Suppressor macrophage treated with lipopolysaccharide for 4 hours (primary cell): ENCODE measurements around the gene SMIM41.

Experiments used
- DNase-seq: peaks from one replicate; pipeline ENCODE4 v3.0.0-alpha.2; 2020

The SMIM41 gene

DNA sequence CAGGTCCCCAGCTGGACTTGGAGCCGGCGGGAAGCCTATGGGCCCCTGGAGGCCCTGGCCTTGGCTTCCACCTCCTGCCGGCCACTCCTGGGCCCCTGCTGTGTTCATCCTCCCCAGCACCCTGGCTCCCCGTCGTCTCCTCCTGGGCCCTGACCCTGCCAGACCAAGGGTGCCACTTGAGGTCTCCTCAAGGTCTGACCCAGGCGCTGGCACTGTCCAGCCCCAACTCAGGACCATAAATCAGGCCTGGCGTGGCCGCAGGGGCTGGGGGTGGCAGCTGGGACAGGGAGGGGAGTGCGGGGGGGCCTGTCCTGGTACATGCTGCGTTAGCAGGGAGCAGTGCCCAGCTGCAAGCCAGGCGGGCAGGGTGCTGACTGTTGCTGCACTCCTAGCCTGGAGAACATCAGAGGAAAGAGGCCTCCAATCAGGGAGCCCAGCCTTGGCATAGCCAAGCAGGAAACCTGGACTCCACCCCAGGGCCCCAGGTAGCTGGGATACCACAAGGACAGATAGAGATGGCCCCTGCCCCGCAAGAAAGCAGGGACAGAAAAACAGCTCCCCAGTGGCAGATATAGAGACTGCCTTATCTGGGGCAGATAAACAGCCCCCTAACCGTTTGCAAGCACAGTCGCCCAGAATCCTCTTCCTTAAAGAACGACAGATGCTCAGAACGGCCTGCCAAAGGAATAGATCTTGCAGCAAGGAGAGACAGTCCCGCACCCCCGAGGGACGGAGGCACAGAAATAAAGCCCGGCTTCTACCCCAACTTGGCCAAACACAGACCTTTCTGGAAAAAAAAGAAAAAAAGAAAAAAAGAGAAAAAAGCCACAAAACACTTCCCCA is 16.2 kb upstream of the SMIM41 start:
- DNase-seq: no peak

DNA sequence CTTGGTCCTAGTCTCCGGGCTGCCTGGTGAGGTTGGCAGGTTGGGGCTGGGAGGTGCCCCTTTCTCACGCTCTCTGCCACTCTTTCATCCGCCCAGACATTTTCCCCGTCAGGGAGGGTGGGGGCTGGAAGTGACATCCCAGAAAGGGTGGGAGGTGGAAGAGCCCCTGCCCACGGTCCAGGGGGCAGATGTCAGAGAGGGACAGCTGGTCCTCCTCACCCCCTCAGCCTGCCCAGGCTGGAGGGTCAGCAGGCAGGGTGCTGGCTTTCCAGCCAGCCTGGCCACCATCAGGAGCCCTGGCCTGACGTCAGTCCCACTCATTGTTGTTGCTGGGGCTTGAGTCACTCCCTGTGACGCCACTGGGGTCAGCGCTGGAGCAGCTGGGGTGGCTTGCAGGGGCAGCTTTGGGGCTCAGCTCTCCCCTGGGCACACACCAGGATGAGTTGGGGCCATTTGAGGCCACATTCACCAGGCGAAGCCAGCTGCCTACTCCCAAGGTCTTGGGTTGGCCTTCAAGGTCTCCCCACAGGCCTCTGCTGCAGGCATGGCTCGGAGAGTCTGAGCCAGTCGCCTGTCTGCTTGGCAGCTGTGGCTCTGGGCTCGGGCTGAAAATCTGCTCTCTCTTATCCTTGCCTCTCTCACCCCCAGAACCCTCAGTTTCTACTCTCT is 15.4 kb upstream of the SMIM41 start:
- DNase-seq: no peak

DNA sequence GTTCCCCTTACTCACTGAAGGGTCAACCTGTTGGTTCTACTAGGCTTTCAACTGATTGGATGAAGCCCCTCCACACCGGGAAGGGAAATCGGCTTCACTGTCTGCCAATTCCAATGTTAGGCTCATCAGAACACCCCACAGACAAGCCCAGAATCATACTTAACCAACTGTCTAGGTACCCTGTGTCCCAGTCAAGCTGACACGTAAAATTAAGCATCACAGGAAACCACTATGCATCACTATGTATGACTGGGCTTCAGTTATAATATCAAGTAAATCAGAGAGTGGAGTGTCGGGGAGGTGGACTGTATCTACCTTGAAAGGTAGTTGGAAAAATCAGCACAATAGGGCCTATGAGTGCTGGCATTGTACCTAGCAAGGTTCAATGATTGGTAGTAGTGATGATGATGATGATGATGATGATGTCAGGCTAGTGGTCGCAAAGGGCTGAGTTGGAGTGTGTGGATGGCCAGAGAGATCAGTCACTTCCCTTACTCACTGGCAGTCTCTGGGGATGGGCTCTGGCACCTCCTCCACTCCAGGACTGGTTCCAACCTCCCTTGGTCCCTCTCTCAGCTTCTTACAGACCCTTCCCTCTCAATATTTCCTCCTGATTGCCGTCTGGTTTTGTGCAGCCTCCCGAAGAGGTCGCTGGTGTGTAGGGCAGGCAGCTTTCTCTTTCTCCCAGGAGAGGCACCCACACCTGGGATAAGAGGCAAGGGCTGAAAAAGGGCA is 13.0 kb upstream of the SMIM41 start:
- DNase-seq: no peak

DNA sequence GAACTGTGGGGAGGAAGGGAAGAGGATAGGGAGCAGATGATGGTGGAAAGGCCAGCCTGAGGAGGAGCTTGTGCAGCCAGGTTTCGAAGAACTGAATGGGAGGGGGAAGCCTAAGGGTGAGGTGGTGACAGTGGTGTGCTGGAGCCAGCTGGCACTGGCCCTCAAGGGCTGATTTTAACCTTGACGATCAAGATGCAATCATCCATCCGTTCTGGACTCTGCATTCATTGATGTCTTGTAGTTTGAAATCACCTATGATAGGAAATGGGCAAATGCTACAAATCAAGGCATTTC is 12.5 kb upstream of the SMIM41 start:
- DNase-seq: no peak

DNA sequence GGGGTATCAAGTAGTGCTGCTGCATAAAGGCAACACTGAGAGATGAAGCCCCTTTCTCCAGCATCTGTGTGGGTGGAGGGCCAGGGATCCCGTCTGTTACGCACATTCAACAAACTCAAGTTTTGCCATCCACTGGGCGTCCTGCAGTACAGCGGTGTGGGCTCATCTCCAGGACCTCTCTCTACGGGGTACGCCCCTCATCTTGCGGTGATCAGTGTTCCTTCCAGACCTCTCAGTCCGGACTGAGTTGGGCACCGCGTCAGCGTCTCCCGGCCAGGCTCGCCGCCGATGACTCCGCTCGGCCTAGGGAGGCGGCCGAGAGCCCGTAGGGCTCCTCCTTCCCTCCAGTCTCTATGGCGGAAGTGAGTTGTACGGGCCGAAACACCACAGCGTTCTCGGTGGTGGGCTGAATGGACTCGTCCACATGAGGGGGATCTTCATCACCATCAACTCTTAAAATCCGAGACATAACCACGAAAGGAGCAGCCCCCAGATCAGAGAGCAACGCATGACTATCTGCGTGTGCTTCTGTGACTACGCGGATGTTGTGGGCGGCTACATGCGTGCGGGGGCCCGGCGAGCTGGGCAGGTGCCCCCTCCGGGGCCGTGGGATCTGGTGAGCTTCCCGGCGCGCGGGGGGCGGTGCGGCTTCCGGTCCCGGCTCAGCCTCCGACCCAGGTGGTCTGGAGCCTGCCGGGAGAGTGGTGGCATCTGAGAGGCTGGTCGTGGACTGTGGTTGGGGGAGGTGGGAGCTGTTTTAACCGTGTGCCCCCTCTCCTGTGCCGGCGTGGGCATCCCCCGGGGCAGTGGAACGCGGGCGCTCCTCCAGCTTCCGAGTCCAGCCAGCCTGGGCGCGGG is 9.9 kb upstream of the SMIM41 start, which contains the start of gene ATG101:
TSS of gene ATG101 (plus strand) at position 652 of the 858 bp plus-strand sequence. CDS start 3,673 bp downstream, outside the sequence.
- DNase-seq: peak; percentile 96

DNA sequence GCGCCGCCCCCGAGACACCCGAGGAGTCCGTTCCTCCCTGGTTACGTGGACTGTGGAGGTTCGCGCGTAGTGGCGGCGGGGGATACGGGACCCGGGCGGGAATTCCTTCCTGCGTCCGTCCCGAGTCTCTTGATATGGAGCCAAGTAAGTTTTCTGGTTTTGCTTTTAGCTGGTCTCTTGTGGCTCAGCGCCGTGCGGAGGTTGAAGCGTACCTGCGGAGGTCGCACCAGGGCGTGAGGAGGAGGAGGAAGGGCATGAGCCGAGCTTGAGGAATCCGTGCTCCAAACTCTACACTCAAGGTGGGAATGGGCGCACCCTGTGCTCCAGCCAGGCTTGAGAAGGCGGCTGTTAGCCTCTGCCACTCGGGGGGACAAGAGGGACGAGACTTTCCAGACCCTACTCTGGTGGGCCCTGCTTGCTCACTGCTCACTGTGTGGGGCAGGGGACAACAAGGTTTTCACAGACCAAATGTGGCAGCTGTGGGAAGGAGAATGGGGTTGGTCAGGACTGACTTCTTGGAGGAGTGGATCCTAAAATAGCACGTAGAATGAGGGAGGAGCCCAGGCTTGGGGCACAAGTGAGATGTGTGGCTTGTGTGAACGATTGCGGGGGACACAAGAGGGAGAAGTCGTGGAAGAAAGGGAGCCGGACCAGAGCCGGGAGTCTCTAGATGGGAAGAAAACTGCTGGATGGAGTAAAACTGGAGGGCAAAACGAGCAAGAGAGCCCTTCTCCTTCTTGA is 9.1 kb upstream of the SMIM41 start:
- DNase-seq: no peak

DNA sequence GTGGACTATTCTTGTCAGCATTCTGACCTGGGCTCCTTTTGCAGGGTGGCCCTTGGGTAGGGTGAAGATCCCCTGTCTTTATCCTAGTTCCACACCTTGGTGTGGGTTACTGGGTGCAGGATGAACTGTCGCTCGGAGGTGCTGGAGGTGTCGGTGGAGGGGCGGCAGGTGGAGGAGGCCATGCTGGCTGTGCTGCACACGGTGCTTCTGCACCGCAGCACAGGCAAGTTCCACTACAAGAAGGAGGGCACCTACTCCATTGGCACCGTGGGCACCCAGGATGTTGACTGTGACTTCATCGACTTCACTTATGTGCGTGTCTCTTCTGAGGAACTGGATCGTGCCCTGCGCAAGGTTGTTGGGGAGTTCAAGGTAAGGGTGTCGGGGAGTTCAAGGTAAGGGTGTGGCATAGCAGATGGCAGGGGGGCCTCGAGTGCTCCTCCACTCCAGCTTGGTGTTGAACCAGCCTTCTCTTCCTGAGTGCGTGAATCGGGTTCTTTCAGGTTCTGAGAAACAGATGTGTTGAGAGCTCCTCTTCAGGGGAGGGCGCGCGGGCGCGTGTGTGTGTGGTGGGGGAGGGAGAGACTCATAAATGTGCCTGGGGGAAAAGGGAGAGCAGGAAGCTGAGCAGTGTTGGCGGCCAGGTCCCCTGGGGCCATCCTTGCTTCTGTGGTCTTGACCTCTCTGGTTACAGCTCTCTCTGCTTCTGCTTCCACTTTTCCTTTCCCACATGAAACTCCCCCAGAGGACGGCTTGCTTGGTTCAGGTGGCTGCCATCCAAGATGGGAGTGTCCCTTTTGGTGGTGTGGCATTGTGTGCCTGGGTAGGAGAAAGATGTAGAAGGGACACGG is 5.7 kb upstream of the SMIM41 start:
- no peak for DNase-seq

DNA sequence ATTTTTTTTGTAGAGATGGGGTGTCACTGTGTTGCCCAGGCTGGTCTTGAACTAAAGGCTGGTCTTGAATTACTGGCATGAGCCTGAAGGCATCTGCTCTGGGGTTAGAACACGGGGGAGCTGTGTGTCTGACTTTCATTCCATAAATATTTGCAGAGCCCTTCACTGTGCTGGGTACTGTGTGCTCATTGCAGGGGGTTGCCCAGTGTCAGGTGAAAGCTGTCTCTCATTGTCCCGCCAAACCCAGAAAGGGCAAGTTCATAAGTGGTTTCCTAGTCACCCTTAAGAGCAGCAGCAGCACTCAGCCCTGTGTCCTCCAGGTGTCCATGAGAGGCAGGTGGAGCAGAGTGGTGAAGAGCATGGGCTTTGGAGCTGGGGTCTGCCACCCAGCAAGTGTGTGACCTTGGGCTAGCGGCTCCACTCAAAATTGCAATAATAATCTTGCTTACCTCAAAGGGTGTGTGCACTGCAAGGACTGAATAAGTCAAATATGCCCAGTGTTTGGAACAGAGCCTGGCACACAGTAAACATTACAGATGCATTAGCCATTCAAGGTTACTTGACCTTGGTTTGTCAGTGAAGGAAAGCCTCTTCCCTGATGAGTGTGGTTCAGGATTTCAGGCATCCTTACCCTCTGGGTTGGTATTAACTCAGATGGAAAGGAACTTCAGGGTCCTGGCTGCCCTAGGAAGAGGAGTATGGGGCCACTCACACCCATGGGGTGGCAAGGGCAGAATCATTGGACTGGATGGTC is 4.4 kb upstream of the SMIM41 start:
- no peak for DNase-seq

DNA sequence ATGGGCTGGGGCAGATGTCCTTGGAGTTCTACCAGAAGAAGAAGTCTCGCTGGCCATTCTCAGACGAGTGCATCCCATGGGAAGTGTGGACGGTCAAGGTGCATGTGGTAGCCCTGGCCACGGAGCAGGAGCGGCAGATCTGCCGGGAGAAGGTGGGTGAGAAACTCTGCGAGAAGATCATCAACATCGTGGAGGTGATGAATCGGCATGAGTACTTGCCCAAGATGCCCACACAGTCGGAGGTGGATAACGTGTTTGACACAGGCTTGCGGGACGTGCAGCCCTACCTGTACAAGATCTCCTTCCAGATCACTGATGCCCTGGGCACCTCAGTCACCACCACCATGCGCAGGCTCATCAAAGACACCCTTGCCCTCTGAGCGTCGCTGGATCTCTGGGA is 2.7 kb upstream of the SMIM41 start:
- no peak for DNase-seq

DNA sequence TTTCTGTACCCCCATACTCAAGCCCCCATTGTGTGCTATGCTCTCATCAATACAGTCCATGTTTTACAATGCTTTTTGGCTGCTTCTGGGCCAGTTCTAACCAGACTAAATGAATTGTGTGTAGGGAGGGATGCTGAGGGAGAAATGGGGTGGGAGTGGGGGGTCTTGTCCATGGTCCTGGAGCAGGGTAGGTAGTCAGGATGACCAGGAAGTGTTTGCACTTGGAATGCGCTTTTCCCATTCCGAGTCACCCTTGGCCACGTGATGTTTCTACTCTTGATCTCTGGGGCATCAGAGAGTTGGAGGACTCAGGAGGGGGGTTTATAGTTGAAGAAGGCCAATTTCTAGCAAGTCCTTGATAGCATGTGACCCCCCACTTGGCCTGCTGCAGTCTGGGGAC is 1.2 kb upstream of the SMIM41 start:
- DNase-seq: no peak

DNA sequence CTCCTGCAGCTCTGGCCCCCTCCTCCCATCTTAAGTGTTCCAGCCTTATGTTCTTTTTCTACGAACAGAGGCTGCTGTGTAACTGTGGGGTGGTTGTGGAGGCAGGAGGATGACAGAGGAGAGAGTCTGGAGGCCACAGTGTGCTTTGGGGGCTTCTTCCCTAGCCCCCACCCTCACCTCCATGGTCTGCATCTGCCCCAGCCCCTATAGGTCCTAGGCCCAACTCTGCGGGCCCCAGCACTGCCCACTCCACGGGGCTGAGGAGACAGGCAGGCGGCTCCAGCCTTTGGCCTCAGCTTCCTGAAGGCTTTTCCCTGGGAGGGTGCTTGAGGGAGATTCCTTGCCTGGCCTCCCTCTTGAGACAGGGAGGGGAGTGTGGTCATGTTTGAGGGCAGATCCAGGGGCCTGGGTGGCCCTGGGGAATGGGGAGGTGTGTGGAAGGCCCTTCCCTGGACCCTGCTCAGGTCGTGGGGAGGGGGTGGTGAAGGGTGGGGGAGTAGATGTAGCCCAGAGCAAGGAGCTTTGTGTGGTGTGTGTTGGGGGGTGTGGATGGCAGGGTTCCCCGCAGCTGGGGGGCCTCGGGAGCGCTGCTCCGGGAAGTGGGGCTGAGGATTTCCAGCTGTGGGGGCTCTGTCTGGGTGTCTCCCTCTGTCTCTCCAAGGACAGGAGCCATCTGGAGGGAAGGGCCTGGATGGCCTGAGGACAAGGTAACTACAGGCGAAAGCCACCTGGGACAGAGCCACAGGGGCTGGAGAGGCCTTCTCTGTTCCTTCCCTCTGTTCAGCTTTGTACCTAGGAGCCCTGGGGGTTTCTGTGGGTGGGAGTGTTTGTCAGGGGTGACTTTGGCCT is 1.1 kb downstream of the SMIM41 start:
- DNase-seq: no peak

DNA sequence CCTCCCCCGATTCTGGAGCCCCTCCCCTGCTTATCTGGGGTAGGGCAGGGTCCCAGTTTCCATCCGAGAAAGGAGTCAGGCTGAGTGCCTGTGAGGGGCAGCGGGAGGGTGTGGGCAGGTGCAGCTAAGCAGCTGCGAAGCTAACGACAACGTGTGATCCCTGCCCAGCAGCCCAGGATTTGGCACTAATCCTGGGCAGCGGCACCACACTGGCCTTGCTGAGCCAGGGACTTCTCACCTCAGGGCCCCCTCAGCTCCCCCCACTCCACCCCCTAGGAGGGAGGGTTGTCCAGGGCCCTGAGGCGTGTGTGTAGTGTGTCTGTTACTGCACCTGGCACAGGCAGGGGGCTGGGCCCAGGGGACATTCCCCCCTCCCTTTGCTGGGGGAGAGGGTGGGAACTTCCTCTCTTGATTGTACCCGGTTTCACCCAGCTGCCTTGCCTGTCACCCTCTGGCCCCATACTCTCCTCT is 1.8 kb downstream of the SMIM41 start:
- DNase-seq: no peak

DNA sequence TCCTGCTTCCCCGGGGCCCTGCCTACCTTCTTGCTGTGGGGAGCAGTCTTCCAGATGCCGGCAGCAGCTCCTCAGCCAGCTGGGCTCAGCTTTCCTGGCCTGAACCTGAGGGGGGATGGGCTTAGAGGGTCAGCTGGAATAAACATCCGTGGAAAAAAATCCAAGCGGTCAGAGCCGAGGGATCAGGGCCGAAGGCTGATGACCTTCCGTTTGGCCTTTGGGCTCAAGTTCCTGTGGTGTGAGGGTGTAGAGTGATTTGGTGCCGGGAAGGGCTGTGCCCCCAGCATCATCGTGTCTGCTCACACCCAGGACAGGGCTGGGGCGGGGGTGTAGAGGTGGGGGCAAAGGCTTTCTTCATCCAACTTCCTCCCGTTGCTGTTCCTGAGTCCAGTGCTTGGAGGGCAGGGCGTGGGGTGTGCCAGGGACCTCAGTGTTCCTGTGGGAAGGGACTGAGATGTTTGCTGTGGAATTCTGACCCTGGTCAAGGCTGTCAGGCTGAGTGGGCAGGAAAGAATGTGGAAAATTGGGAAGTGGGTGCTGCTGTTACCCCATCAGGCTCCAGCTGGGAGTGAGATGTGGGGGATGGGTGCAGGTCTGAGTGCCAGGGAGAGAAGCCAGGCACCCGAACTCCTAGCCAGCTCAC is 2.6 kb downstream of the SMIM41 start:
- no peak for DNase-seq

DNA sequence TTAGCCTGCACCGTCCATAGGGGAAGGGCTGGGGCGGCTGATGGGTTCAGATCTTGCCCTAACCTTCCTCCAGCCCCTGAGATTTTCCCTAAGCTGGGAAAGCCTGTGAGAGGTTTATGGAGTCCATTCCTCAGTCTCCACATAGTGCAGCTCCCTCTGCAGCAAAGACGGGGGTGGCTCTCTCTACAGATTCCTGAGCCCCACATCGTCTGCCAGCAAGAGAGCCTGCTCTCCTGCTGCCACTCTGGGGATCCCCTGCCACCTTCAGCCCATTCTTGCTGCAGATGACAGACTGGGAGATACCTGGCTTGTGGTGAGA is 3.1 kb downstream of the SMIM41 start:
- no peak for DNase-seq

DNA sequence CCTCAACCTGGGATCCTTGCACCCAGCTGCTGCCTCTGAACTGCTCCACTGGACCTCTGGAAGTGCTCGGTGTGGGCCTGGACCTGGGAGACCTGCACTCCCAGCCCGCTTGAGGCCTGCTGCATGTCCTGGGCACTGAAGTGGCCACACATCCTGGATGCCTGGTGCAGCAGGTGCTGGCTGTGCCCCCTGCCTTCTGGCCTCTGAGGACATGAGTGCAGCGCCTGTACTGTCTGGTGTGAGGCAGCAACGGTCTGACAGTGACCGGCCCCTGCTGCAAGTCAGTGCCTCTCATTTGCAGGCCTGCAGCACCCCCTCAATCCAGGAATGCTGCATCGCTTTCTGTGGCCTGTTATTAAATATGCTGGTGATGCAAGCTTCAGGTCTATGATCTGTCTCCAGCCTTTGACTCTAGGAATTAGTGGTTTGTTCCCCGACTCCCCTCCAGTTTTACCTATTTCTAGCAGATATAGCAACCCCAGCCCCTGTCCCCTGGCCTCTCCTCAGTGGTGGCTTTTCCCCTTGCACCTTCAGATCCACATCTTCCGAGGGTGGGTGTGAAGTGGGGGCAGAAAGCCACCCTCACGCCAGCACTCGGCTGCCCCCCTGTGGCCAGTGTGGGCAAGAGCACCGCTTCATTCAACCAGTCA is 3.6 kb downstream of the SMIM41 start:
- peak; percentile 71 for DNase-seq

DNA sequence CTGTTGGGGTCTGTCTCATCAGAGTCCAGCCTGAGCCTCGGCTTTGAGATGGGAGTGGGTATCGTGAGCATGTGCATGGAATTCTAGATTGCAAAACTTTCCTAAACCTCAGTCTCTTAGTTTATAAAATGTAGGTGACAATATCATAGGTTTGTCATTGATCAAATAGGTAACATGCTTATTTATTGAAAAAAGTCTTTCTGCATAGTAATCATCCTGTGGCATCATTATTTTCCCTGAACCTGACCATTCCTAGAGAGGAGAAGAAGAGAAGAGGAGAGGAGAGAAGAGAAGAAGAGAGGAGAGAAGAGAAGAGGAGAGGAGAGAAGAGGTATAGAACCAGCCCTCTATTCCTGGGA is 4.1 kb downstream of the SMIM41 start:
- DNase-seq: no peak

DNA sequence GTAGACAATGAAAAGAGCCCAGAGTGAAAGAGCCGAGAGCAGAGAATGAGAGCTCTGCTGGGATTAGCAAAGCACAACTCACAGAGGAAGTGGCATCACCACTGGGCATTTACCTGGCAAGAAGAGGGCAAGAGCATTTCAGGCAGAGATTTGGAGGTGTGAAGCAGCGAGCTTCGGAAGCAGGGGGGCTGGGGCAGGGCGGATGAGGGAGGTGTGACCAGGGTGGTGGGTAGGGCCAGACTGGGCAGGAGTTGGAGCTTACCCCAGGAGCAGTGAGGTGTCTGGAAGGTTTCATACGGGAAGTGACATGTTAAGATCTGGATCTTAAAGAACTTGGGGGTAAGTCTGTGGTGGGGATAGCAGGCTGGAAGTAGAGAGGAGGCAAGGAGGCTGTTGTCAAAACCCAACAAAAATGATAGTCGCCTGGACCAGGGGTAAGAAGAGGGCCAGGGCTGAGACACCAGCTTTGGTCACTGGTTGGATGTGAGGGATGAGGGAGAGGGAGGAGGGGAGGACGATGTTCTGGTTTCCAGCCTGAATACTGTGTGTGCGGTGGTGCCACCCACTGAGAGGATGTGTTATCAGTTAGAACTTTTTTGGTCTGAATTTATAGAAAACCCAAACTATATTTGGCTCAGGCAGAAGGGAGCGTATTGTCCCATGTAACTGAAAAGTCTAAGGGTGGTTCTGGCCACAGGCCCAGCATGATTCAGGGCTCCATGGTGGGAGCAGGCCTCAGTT is 5.2 kb downstream of the SMIM41 start:
- DNase-seq: no peak

DNA sequence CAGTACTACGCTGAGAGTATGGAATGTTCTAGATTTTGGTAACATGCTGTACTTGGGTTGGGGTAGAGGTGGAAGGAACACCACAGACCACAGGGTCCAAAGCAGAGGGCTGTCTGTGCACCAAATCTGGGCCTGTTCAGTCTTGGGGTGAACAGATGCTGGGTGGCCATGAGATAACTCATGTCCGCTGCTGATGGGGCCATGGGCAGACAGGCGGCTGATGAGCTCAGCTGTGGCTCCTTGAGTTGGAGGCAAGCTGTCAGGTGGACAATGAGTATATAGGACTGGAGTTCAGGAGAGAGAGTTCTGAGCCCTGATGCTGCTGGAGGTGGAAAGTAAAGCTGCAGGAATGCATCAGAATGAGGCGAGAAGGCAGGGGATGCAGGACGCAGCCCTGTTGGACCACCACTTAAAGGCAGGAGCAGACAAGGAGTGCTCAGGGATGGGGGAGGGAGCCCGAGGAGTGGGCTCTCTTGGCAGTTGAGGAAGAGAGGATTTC is 6.2 kb downstream of the SMIM41 start:
- DNase-seq: no peak
